ENCODE results near the gene TMEM132C. TPM values are rescaled to one million over a fixed set of nuclear protein-coding genes. Genes with fewer than 3 reads are reported as not detected.

The TMEM132C gene
- not detected in 2 replicates for total RNA-seq

- DNase-seq (ENCODE audit: low read depth): no peak
- no peak for TF ChIP-seq CTCF (conservative IDR thresholded peaks at IDR 0.05; ENCODE audit: low read depth, low read length)
- H3K4me3 ChIP-seq (ENCODE audit: low read depth, low read length): no peak within 1 kb of the TSS
Observed at GRCh38 chr12:128267131-128267622, at the start of gene TMEM132C. Gene TMEM132C, plus strand, starts transcription at chr12:128267170. Its CDS starts 233 bp downstream, at chr12:128267403.

- DNase-seq (ENCODE audit: low read depth): no peak
- H3K4me3 ChIP-seq (ENCODE audit: low read depth, low read length): no peak overlapping the region
- no peak for TF ChIP-seq CTCF (conservative IDR thresholded peaks at IDR 0.05; ENCODE audit: low read depth, low read length)
Observed at GRCh38 chr12:128224226-128224625, 42.7 kb upstream of the TMEM132C start.

GRCh38 chr12:128228581-128228980 is 38.4 kb upstream of the TMEM132C start:
- no peak overlapping the region for H3K4me3 ChIP-seq (ENCODE audit: low read depth, low read length)
- DNase-seq (ENCODE audit: low read depth): no peak
- no peak for TF ChIP-seq CTCF (conservative IDR thresholded peaks at IDR 0.05; ENCODE audit: low read depth, low read length)

GRCh38 chr12:128235635-128236417 is 31.1 kb upstream of the TMEM132C start:
- no peak overlapping the region for H3K4me3 ChIP-seq (ENCODE audit: low read depth, low read length)
- DNase-seq (ENCODE audit: low read depth): no peak
- no peak for TF ChIP-seq CTCF (conservative IDR thresholded peaks at IDR 0.05; ENCODE audit: low read depth, low read length)

- TF ChIP-seq CTCF (conservative IDR thresholded peaks at IDR 0.05; ENCODE audit: low read depth, low read length): no peak
- DNase-seq (ENCODE audit: low read depth): no peak
Observed at GRCh38 chr12:128236525-128236924, 30.4 kb upstream of the TMEM132C start.

GRCh38 chr12:128240745-128241144 is 26.2 kb upstream of the TMEM132C start:
- no peak for DNase-seq (ENCODE audit: low read depth)
- no peak overlapping the region for H3K4me3 ChIP-seq (ENCODE audit: low read depth, low read length)
- no peak for TF ChIP-seq CTCF (conservative IDR thresholded peaks at IDR 0.05; ENCODE audit: low read depth, low read length)

More at GRCh38 chr12:128236525-128236924, 30.4 kb upstream of the TMEM132C start:
- H3K4me3 ChIP-seq (ENCODE audit: low read depth, low read length): no peak overlapping the region

- no peak for TF ChIP-seq CTCF (conservative IDR thresholded peaks at IDR 0.05; ENCODE audit: low read depth, low read length)
- no peak for DNase-seq (ENCODE audit: low read depth)
- no peak overlapping the region for H3K4me3 ChIP-seq (ENCODE audit: low read depth, low read length)
Observed at GRCh38 chr12:128245121-128245520, 21.8 kb upstream of the TMEM132C start.

Measured in epithelial cell of proximal tubule (primary cell).